PC-9 (cell line): Measurements from ENCODE around the gene LRRC8A. TPM values are rescaled to one million over a fixed set of nuclear protein-coding genes. Genes with fewer than 3 reads are reported as not detected.

ENCODE experiments used
- BruUV-seq: library from RNA; stranded (reverse); fragments of 400-500 nt; replicated peaks from 2 replicates; lab custom pipeline; 2021; lab: Mats Ljungman, UMichigan
- CTCF ChIA-PET: fragments of 300-600 bp; sonication (Branson Sonifier 250); formaldehyde crosslinking; loops from one replicate; lab custom pipeline; 2022; ENCODE audit warnings: antibody characterized with exemption; lab: Charles Lee
- POLR2A ChIA-PET: fragments of 300-600 bp; sonication (Branson Sonifier 250); formaldehyde crosslinking; loops from one replicate; lab custom pipeline; 2022; ENCODE audit warnings: antibody characterized with exemption; ENCODE audit not compliant: unreplicated experiment; lab: Charles Lee
- DNase-seq, 2 experiments: peaks; one replicate each; pipeline versions ENCODE4 v3.0.0 to v3.0.0-alpha.2; 2015 to 2022; ENCODE audit warnings: mixed read lengths in 1 of 2
- H2AFZ ChIP-seq: fragments of 200-600 bp; sonication (generic); 2 replicates; pipeline ENCODE4 v1.8.1; 2017; ENCODE audit warnings: antibody characterized with exemption
- H3F3A ChIP-seq: fragments of 200-600 bp; sonication (generic); 2 replicates; pipeline ENCODE4 v1.8.1; 2017; ENCODE audit warnings: antibody characterized with exemption, mild to moderate bottlenecking, low read depth; ENCODE audit not compliant: insufficient read depth
- H3K27ac ChIP-seq: fragments of 200-600 bp; sonication (generic); 2 replicates; pipeline ENCODE4 v1.6.1; 2016; ENCODE audit warnings: mixed run types
- H3K27me3 ChIP-seq: fragments of 200-600 bp; sonication (generic); 2 replicates; pipeline ENCODE4 v1.6.1; 2016; ENCODE audit warnings: low read depth, mixed run types; ENCODE audit not compliant: insufficient read depth
- H3K36me3 ChIP-seq: fragments of 200-600 bp; sonication (generic); 2 replicates; pipeline ENCODE4 v1.6.1; 2016; ENCODE audit warnings: low read depth, mixed run types
- H3K4me1 ChIP-seq: fragments of 200-600 bp; sonication (generic); replicated peaks from 2 replicates; pipeline ENCODE4 v1.6.1; 2016; ENCODE audit warnings: mixed run types; ENCODE audit not compliant: insufficient read depth
- H3K4me2 ChIP-seq: fragments of 200-600 bp; sonication (generic); 2 replicates; pipeline ENCODE4 v1.6.1; 2017; ENCODE audit warnings: mixed run types
- H3K4me3 ChIP-seq: fragments of 200-600 bp; sonication (generic); 2 replicates; pipeline ENCODE4 v1.6.1; 2016; ENCODE audit warnings: mixed run types
- H3K79me2 ChIP-seq: fragments of 200-600 bp; sonication (generic); 2 replicates; pipeline ENCODE4 v1.6.1; 2017; ENCODE audit warnings: low read depth, mixed run types
- H3K9me2 ChIP-seq: fragments of 200-600 bp; sonication (generic); 2 replicates; pipeline ENCODE4 v1.8.1; 2017; ENCODE audit warnings: mild to moderate bottlenecking; ENCODE audit not compliant: insufficient read depth
- H3K9me3 ChIP-seq: fragments of 200-600 bp; sonication (generic); 2 replicates; pipeline ENCODE4 v1.8.1; 2016; ENCODE audit warnings: low read depth; ENCODE audit not compliant: insufficient read depth
- H4K20me1 ChIP-seq: fragments of 200-600 bp; sonication (generic); 2 replicates; pipeline ENCODE4 v1.8.1; 2017; ENCODE audit not compliant: insufficient read depth
- CTCF ChIP-seq: fragments of 200-600 bp; sonication (generic); conservative IDR thresholded peaks from 2 replicates; pipeline ENCODE4 v1.6.1; 2017; ENCODE audit warnings: mixed run types, antibody characterized with exemption, mild to moderate bottlenecking, moderate library complexity
- EZH2 ChIP-seq: fragments of 200-600 bp; sonication (generic); IDR thresholded peaks from 2 replicates; pipeline ENCODE4 v1.8.0; 2017; ENCODE audit warnings: antibody characterized with exemption, low read depth
- intact Hi-C: fragments of 100-400 bp; cut with micrococcal nuclease; formaldehyde crosslinking; loops from one replicate; pipeline ENCODE4 v1.10.0; 2022; ENCODE audit not compliant: unreplicated experiment
- total RNA-seq: library from RNA; stranded (reverse); gene quantifications from 2 replicates; pipeline ENCODE4 v1.2.3, GENCODE V29; 2021

LRRC8A gene
- total RNA-seq, 1 experiment from 2014 or later = 90.3 TPM

GRCh38 chr9:128887049-128887448 is 5.1 kb downstream of the LRRC8A start:
- intact Hi-C loops = no loop called here
- peaks cover 84% of the 10 kb centered on the region for H3K79me2 ChIP-seq
- no peak overlapping the region for H2AFZ ChIP-seq
- H3K4me3 ChIP-seq = no peak overlapping the region
- no peak overlapping the region for H3K27ac ChIP-seq
- CTCF ChIA-PET = no interaction called here
- H3K36me3 ChIP-seq = peaks cover 12% of the 10 kb centered on the region
- no peaks in the 10 kb centered on the region for H3K9me2 ChIP-seq
- TF ChIP-seq EZH2 (no peak), CTCF (no peak)
- H3K27me3 ChIP-seq = no peaks in the 10 kb centered on the region
- BruUV-seq = no TSS peak
- no peak for DNase-seq
- POLR2A ChIA-PET = no interaction called here
- no peak overlapping the region for H3K4me2 ChIP-seq
- H4K20me1 ChIP-seq = no peaks in the 10 kb centered on the region
- peaks cover 21% of the 10 kb centered on the region for H3K4me1 ChIP-seq
- peaks cover 15% of the 10 kb centered on the region for H3F3A ChIP-seq
- no peaks in the 10 kb centered on the region for H3K9me3 ChIP-seq

GRCh38 chr9:128887914-128888350 is 6.0 kb downstream of the LRRC8A start:
- BruUV-seq = no TSS peak
- Histone ChIP-seq H3K4me2 (no peak overlapping the region), H3K4me1 (peaks cover 28% of the 10 kb centered on the region), H3K79me2 (peaks cover 78% of the 10 kb centered on the region), H2AFZ (no peak overlapping the region), H3K9me3 (no peaks in the 10 kb centered on the region), H3F3A (peaks cover 18% of the 10 kb centered on the region), H4K20me1 (no peaks in the 10 kb centered on the region), H3K27ac (no peak overlapping the region), H3K4me3 (no peak overlapping the region), H3K9me2 (no peaks in the 10 kb centered on the region), H3K36me3 (peaks cover 12% of the 10 kb centered on the region), H3K27me3 (no peaks in the 10 kb centered on the region)
- CTCF ChIA-PET = no interaction called here
- DNase-seq = no peak
- intact Hi-C loops = no loop called here
- no peak for TF ChIP-seq CTCF
- no peak for TF ChIP-seq EZH2
- POLR2A ChIA-PET = interaction anchor here (0.5 to 0.7 kb wide), 4 partner anchors 33 to 1449 kb away, joined by 3 to 5 read pairs (median 4); partner anchors contain the start of genes IER5L and PHYHD1

- ChIA-PET CTCF (no interaction called here), POLR2A (interaction anchor here (0.5 to 0.7 kb wide), 3 partner anchors 10 to 168 kb away, joined by 3 to 17 read pairs (median 4); partner anchors contain the start of genes KYAT1 and ZDHHC12)
- Histone ChIP-seq H3K79me2 (peaks cover 54% of the 10 kb centered on the region), H3K9me2 (no peaks in the 10 kb centered on the region), H3K4me2 (peak overlapping the region; percentile 67), H3K27me3 (no peaks in the 10 kb centered on the region), H3K9me3 (no peaks in the 10 kb centered on the region), H3F3A (peaks cover 28% of the 10 kb centered on the region), H3K4me1 (peaks cover 26% of the 10 kb centered on the region), H3K27ac (peak overlapping the region; percentile 63), H3K36me3 (peaks cover 20% of the 10 kb centered on the region), H2AFZ (no peak overlapping the region), H3K4me3 (no peak overlapping the region; the same call in 1 of the 2 replicates), H4K20me1 (no peaks in the 10 kb centered on the region)
- intact Hi-C loops = loop anchor here (1.0 to 2.0 kb wide), 5 partner anchors 9 to 37 kb away; partner anchors contain the start of gene LRRC8A
- BruUV-seq = no TSS peak
- TF ChIP-seq EZH2 = no peak
- no peak for TF ChIP-seq CTCF
- DNase-seq = no peak
These were observed 9.6 kb downstream of the LRRC8A start for GRCh38 chr9:128891321-128892220.
